Nephron progenitor cell (in vitro differentiated cells): ENCODE measurements around the gene PPP5C.
A peak's percentile ranks its signal among the peaks of the same experiment; 100 is the strongest.

Source experiments
- DNase-seq: peaks from one replicate; pipeline ENCODE4 v3.0.0; 2021
- H3K27ac Mint-ChIP-seq: 2 replicates; pipeline ENCODE4 v1.8.0; 2021; ENCODE audit warnings: mild to moderate bottlenecking, moderate library complexity, mixed read lengths
- H3K27me3 Mint-ChIP-seq: 2 replicates; pipeline ENCODE4 v1.8.0; 2021; ENCODE audit warnings: mild to moderate bottlenecking, low read depth, mixed read lengths; ENCODE audit not compliant: poor library complexity
- H3K36me3 Mint-ChIP-seq: 2 replicates; pipeline ENCODE4 v1.8.0; 2021; ENCODE audit warnings: low read depth, mixed read lengths
- H3K4me1 Mint-ChIP-seq: 2 replicates; pipeline ENCODE4 v1.8.0; 2021; ENCODE audit warnings: mixed read lengths
- H3K4me3 Mint-ChIP-seq: 2 replicates; pipeline ENCODE4 v1.8.0; 2021; ENCODE audit warnings: mild to moderate bottlenecking, moderate library complexity, mixed read lengths
- H3K9me3 Mint-ChIP-seq: 2 replicates; pipeline ENCODE4 v1.8.0; 2021; ENCODE audit warnings: mild to moderate bottlenecking, moderate library complexity, mixed read lengths
- CTCF ChIP-seq: fragments of 200-600 bp; sonication (generic); IDR thresholded peaks from 2 replicates; pipeline ENCODE4 v1.5.0; 2021; ENCODE audit warnings: antibody characterized with exemption

The PPP5C gene

GRCh38 chr19:46346821-46347571 lies at the start of gene PPP5C:
TSS of gene PPP5C (plus strand) at chr19:46347087. CDS start at chr19:46347097, 10 bp downstream.
- DNase-seq = peak; percentile 92
- peaks cover 18% of the 10 kb centered on the region for H3K36me3 Mint-ChIP-seq
- H3K4me1 Mint-ChIP-seq = peaks cover 62% of the 10 kb centered on the region
- peak; percentile 71 for TF ChIP-seq CTCF
- H3K4me3 Mint-ChIP-seq = peak within 1 kb of the TSS; percentile 98
- H3K27me3 Mint-ChIP-seq = no peaks in the 10 kb centered on the region
- H3K27ac Mint-ChIP-seq = peak within 1 kb of the TSS; percentile 66
- H3K9me3 Mint-ChIP-seq = no peaks in the 10 kb centered on the region

GRCh38 chr19:46297700-46298478 lies 49.0 kb upstream of the PPP5C start:
- peaks cover 38% of the 10 kb centered on the region for H3K4me1 Mint-ChIP-seq
- peak overlapping the region; percentile 86 for H3K4me3 Mint-ChIP-seq
- no peak for TF ChIP-seq CTCF
- no peaks in the 10 kb centered on the region for H3K36me3 Mint-ChIP-seq
- H3K27me3 Mint-ChIP-seq = peaks cover 13% of the 10 kb centered on the region
- DNase-seq = no peak
- H3K9me3 Mint-ChIP-seq = no peaks in the 10 kb centered on the region
- H3K27ac Mint-ChIP-seq = no peak overlapping the region

GRCh38 chr19:46298479-46299003 lies 48.3 kb upstream of the PPP5C start:
- Mint-ChIP-seq H3K9me3 (no peaks in the 10 kb centered on the region), H3K36me3 (no peaks in the 10 kb centered on the region), H3K4me1 (peaks cover 43% of the 10 kb centered on the region), H3K27me3 (peaks cover 13% of the 10 kb centered on the region), H3K27ac (no peak overlapping the region), H3K4me3 (peak overlapping the region; percentile 40)
- no peak for DNase-seq
- TF ChIP-seq CTCF = no peak

- Mint-ChIP-seq H3K4me1 (peaks cover 47% of the 10 kb centered on the region), H3K27me3 (peaks cover 13% of the 10 kb centered on the region), H3K27ac (no peak overlapping the region), H3K4me3 (no peak overlapping the region), H3K9me3 (no peaks in the 10 kb centered on the region), H3K36me3 (peaks cover under 1% of the 10 kb centered on the region)
- no peak for DNase-seq
- TF ChIP-seq CTCF = no peak
These were observed 47.8 kb upstream of the PPP5C start for GRCh38 chr19:46299004-46299509.

GRCh38 chr19:46299695-46300094 lies 47.2 kb upstream of the PPP5C start:
- peaks cover 53% of the 10 kb centered on the region for H3K4me1 Mint-ChIP-seq
- H3K27ac Mint-ChIP-seq = no peak overlapping the region
- H3K36me3 Mint-ChIP-seq = peaks cover 7% of the 10 kb centered on the region
- no peak overlapping the region for H3K4me3 Mint-ChIP-seq
- no peak for DNase-seq
- peaks cover 7% of the 10 kb centered on the region for H3K27me3 Mint-ChIP-seq
- H3K9me3 Mint-ChIP-seq = peaks cover 6% of the 10 kb centered on the region
- no peak for TF ChIP-seq CTCF
